K562 (cell line): Measurements from ENCODE around the gene LRIT1. TPM values are rescaled to one million over a fixed set of nuclear protein-coding genes. Genes with fewer than 3 reads are reported as not detected.

Experiments
- ATF7 ChIP-seq: fragments of 450-650 bp; IDR thresholded peaks from 2 replicates; pipeline ENCODE4 v1.7.1; 2014; ENCODE audit warnings: mild to moderate bottlenecking, moderate library complexity
- CBX5 ChIP-seq: IDR thresholded peaks from 2 replicates; pipeline ENCODE4 v1.6.1; 2014; ENCODE audit warnings: low read depth, borderline replicate concordance
- CHCHD3 ChIP-seq: fragments of 250-450 bp; sonication (Bioruptor Pico); IDR thresholded peaks from 2 replicates; pipeline ENCODE4 v2.1.2; 2022; ENCODE audit warnings: mild to moderate bottlenecking
- CSDE1 ChIP-seq, 2 experiments: fragments of 450-650 bp; IDR thresholded peaks; 2 replicates each; pipeline ENCODE4 v1.6.1; 2016; ENCODE audit warnings: mild to moderate bottlenecking in 1 of 2
- GMEB1 ChIP-seq: fragments of 250-450 bp; sonication (Bioruptor Pico); IDR thresholded peaks from 2 replicates; pipeline ENCODE4 v1.4.0; 2020; ENCODE audit warnings: mild to moderate bottlenecking
- NCOA1 ChIP-seq: fragments of 450-650 bp; IDR thresholded peaks from 2 replicates; pipeline ENCODE4 v1.6.1; 2016; ENCODE audit warnings: low read depth
- RBM25 ChIP-seq: fragments of 200-400 bp; formaldehyde crosslinking; IDR thresholded peaks from 2 replicates; pipeline ENCODE4 v1.6.1; 2018; ENCODE audit warnings: low read length, low read depth, moderate library complexity; ENCODE audit not compliant: severe bottlenecking
- SMC3 ChIP-seq: conservative IDR thresholded peaks from 2 replicates; pipeline ENCODE4 v1.6.1; 2011; ENCODE audit warnings: low read depth, low read length, improper control_type of control experiment; ENCODE audit not compliant: insufficient read depth
- TFE3 ChIP-seq: fragments of 450-650 bp; formaldehyde crosslinking; IDR thresholded peaks from 2 replicates; pipeline ENCODE4 v1.4.0; 2020; ENCODE audit warnings: mild to moderate bottlenecking, mixed read lengths
- USF1 ChIP-seq: sonication (generic); formaldehyde crosslinking; IDR thresholded peaks from 2 replicates; pipeline ENCODE4 v1.9.0; 2022; ENCODE audit warnings: mild to moderate bottlenecking, missing genetic modification reagents
- USF2 ChIP-seq: sonication (generic); formaldehyde crosslinking; IDR thresholded peaks from 2 replicates; pipeline ENCODE4 v1.5.0; 2020; ENCODE audit warnings: missing genetic modification reagents
- XRCC5 ChIP-seq: fragments of 200-400 bp; formaldehyde crosslinking; IDR thresholded peaks from 2 replicates; pipeline ENCODE4 v1.6.1; 2017; ENCODE audit warnings: low read depth, mild to moderate bottlenecking, low read length
- ZBTB34 ChIP-seq: fragments of 250-450 bp; sonication (Bioruptor Pico); IDR thresholded peaks from 2 replicates; pipeline ENCODE4 v1.8.0; 2021; ENCODE audit warnings: mild to moderate bottlenecking, moderate library complexity
- ZFP91 ChIP-seq: sonication (generic); formaldehyde crosslinking; IDR thresholded peaks from 2 replicates; pipeline ENCODE4 v1.8.0; 2022; ENCODE audit warnings: mild to moderate bottlenecking, missing genetic modification reagents
- ZNF592 ChIP-seq: fragments of 450-650 bp; IDR thresholded peaks from 2 replicates; pipeline ENCODE4 v1.6.1; 2017; ENCODE audit warnings: antibody characterized with exemption, mild to moderate bottlenecking
- polyA plus RNA-seq, 8 experiments: library from polyadenylated mRNA; depleted of rRNA in 4 of 8; stranded (reverse) in 5 of 8; unstranded in 3 of 8; fragments of >200 nt; fragmentation: Nextera tagmentation in 2 of 8; fragmentation: Illumina TruSeq in 1 of 8; extraction: Ambion mirVana in 2 of 8; extraction: Trizol in 1 of 8; gene quantifications; 2 replicates each; pipeline versions ENCODE4 v1.2.1 to v1.2.3, GENCODE V29; 2011 to 2014; ENCODE audit warnings: inconsistent platforms in 1 of 8, missing spikeins in 1 of 8
- total RNA-seq, 7 experiments: library from RNA; depleted of rRNA in 6 of 7; stranded (reverse); fragments of >200 nt in 6 of 7; fragmentation: Illumina TruSeq in 2 of 7; extraction: Trizol in 2 of 7; gene quantifications; 2 replicates each; pipeline versions ENCODE4 v1.2.1 to v1.2.3, GENCODE V29; 2011 to 2021; ENCODE audit warnings: low replicate concordance in 1 of 7

The LRIT1 gene
- total and polyA plus RNA-seq, 9 of the 15 experiments (the other 6 are each of a cell fraction or from before 2014, with no cell fraction given) = not detected

GRCh38 chr10:84267503-84268126 lies 26.3 kb upstream of the LRIT1 start (continued):
- no peak for TF ChIP-seq ZNF592
- no peak for TF ChIP-seq NCOA1
- TF ChIP-seq SMC3 = peak; percentile 67
- TF ChIP-seq XRCC5 = peak; percentile 57; the same call in 1 of the 2 replicates
- no peak for TF ChIP-seq ATF7
- no peak for TF ChIP-seq ZFP91 (CRISPR knock-in tag)
- no peak for TF ChIP-seq CSDE1 (IDR thresholded peaks at IDR 0.05)
- TF ChIP-seq USF2 (CRISPR knock-in tag) = no peak
- no peak for TF ChIP-seq ZBTB34
- no peak for TF ChIP-seq CBX5
- no peak for TF ChIP-seq TFE3
- no peak for TF ChIP-seq CHCHD3 (CRISPR knock-in tag)
- no peak for TF ChIP-seq RBM25
- TF ChIP-seq USF1 = no peak
- TF ChIP-seq GMEB1 (CRISPR knock-in tag) = no peak
